ENCODE measurements around the gene GSC2.
A peak's percentile ranks its signal among the peaks of the same experiment; 100 is the strongest.

Gene GSC2

DNA sequence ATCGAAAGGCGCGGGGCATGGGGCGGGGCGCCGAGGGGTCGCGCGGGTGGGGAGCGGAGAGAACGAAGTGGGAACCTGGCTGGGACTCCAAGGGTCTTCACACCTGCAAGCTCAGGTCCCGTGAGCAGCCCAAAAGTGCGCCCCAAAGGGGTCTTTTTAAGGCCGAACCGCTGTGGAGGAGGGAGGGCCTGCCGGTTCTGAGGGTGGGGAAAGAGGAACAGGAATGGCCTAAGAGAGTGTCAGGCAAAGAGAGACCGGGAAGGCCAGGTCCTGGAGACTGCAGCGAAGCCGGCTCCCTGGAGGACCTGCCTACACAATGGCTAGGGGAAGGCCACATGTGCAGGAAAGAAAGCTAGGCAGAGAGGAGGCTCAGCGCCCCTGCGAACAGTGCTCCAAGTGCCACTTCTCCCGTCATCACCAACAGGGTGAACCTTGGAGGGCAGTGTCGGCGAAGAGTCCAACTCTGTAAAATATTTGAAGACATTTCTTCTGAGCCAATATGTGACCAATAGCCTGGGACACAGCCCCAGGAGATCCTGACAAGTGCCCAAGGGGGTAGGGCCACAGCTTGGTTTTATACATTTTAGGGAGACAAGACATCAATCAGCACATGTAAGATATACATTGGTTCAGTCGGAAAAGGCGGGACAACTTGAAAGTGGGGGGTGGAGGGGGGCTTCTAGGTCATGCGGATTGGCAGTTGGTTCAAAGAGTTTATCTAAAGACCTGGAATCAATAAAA, 27.2 kb downstream of the GSC2 start:
- H3K9ac ChIP-seq, result peak overlapping the region; percentile 52 to 85 (median 67); a peak in 20 of 22 replicates
- H3K27ac ChIP-seq, result peak overlapping the region in 6 of 11 experiments; percentile 39 to 66 (median 46); a peak in 10 of 22 replicates

DNA sequence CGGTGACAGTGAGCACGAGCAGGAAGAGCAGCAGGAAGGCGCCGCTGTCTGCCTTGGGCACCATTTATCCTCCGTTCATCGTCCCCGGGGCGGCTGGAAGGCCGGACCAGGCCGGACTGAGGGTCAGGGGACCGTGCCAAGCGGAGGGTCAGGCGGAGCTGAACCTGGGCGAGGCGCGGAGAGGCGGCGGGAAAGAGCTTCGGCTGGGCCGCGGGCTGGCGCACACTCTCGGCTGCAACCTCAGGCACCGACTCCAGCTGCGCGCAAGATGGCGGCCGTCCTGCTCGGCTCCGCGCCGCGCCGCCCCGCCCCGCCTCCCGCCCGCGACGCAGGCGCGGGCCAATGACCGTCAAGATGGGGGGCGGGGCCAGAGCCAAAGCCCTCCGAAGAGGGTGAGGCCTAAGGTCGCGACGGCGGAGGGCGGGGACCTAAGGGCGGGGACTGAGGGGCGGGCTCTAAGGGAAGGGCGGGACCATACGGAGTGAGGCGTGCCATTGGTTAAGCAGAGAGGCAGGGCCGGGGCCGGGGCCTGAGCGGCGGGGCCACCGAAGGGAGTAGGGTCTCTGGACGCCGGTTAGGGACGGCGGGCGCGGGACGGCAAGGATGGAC, 27.8 kb downstream of the GSC2 start, which contains the start of gene DGCR2:
Gene DGCR2, minus strand, starts transcription at position 270 of the 609 bp plus-strand sequence. Its CDS starts 206 bp downstream, at position 64.
- Histone ChIP-seq H3K4me3 (peak within 1 kb of the TSS; percentile 70 to 90 (median 89)), H3K27ac (peak within 1 kb of the TSS; percentile 66 to 95 (median 91)), H3K4me1 (peaks cover 45 to 55% (median 50%) of the 10 kb centered on the region in 10 experiments), H3K9ac (peak within 1 kb of the TSS; percentile 81 to 96 (median 93)), H4K20me1 (peaks cover 41 to 48% (median 45%) of the 10 kb centered on the region in 11 experiments; a peak in 21 of 22 replicates), H3K36me3 (peaks cover 0 to 32% (median 13%) of the 10 kb centered on the region in 11 experiments; a peak in 11 of 22 replicates), H3K9me3 (replicated peaks in 1 of 11) (no peaks in the 10 kb centered on the region), H3K4me2 (peak within 1 kb of the TSS; percentile 90 to 99 (median 95)), H3K27me3 (no peaks in the 10 kb centered on the region)
- no peak for TF ChIP-seq Cebpa-rat (IDR thresholded peaks at IDR 0.05)

More for the DNA sequence above, 27.2 kb downstream of the GSC2 start:
- peaks cover 0 to 25% (median 9%) of the 10 kb centered on the region in 11 experiments; a peak in 10 of 22 replicates for H3K36me3 ChIP-seq
- peak overlapping the region; percentile 80 to 92 (median 86) for H3K4me2 ChIP-seq
- no peaks in the 10 kb centered on the region for H3K27me3 ChIP-seq
- H3K9me3 ChIP-seq (replicated peaks in 1 of 11), result no peaks in the 10 kb centered on the region
- H3K4me1 ChIP-seq, result peaks cover 38 to 48% (median 44%) of the 10 kb centered on the region in 10 experiments
- no peak for TF ChIP-seq Cebpa-rat (IDR thresholded peaks at IDR 0.05)
- H4K20me1 ChIP-seq, result peaks cover 34 to 46% (median 38%) of the 10 kb centered on the region in 11 experiments; a peak in 21 of 22 replicates
- peak overlapping the region; percentile 70 to 90 (median 89) for H3K4me3 ChIP-seq

DNA sequence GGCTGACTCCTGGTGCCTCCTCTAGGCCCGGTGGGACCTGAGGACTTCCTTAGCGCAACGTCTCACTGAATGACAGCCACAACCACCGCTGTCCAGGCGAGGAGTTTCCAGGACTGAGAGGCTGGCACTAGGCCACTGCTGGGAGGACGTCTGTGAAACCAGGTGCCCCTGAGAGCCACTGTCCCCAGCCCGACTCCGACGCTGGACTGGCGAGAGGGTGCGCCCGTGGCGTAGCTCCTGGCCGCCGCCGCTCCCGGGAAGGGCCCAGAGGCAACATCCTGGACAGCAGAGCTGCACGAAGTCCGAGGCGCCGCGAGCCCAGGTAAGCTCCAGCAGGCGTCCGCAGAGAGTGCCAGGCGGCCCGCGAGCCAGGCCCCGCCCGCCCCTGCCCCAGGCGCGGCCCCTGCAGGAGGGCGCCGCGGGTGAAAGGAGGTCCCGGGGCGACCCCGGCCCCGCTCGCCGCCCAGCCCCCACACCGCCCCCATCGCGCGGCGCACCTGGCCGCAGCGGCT, 28.4 kb downstream of the GSC2 start:
- H3K4me3 ChIP-seq, result peak overlapping the region; percentile 70 to 90 (median 89)
- peak overlapping the region; percentile 81 to 96 (median 93) for H3K9ac ChIP-seq
- H3K4me1 ChIP-seq, result peaks cover 50 to 60% (median 56%) of the 10 kb centered on the region in 10 experiments
- no peaks in the 10 kb centered on the region for H3K9me3 ChIP-seq (replicated peaks in 1 of 11)
- H3K27me3 ChIP-seq, result no peaks in the 10 kb centered on the region
- H3K36me3 ChIP-seq, result peaks cover 2 to 37% (median 16%) of the 10 kb centered on the region in 11 experiments; a peak in 12 of 22 replicates
- H3K27ac ChIP-seq, result peak overlapping the region; percentile 66 to 95 (median 91)
- H4K20me1 ChIP-seq, result peaks cover 46 to 53% (median 51%) of the 10 kb centered on the region in 11 experiments; a peak in 21 of 22 replicates
- no peak for TF ChIP-seq Cebpa-rat (IDR thresholded peaks at IDR 0.05)
- peak overlapping the region; percentile 90 to 99 (median 95) for H3K4me2 ChIP-seq

DNA sequence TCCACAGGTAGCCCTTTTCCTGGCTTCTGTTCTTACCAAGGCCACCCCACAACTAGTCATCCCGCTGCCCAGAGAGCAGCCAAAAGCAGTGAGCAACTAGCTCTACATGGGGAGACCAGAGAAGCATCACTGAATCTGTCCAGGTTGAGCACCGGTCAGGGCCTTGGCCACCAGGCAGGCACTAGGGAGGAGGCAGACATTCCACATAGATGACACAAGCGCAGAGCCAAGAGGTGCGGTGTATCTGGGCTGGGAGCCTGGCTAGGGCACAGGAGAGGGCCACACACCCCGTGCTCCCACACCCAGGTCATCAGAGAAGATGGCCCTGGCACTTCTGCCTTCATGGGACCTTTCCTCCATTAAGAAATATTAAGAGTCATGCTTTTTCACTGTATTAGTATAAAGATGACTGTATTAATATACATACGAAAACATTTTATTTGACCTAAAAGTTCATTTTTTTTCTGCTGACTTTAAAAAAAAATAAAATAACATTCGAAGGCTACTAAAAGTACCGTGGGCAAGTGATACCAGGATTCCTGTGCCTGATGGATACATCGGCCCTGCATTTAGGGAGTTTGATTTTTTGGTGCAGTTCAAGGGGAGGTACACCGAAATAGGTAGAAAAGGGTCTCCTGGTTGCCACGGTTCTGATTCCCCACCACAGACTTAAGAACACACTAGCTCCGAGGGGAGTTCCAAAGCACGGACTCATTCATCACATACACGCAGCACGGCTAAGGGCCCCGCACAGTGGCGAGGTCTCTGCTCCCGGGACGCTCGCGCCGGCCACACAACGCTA, 29.1 kb downstream of the GSC2 start:
- no peaks in the 10 kb centered on the region for H3K27me3 ChIP-seq
- peak overlapping the region; percentile 90 to 99 (median 95) for H3K4me2 ChIP-seq
- H3K4me1 ChIP-seq, result peaks cover 57 to 67% (median 62%) of the 10 kb centered on the region in 10 experiments
- no peak for TF ChIP-seq Cebpa-rat (IDR thresholded peaks at IDR 0.05)
- H3K9ac ChIP-seq, result peak overlapping the region; percentile 81 to 96 (median 93)
- H3K27ac ChIP-seq, result peak overlapping the region; percentile 66 to 95 (median 91); a peak in 21 of 22 replicates
- H3K4me3 ChIP-seq, result peak overlapping the region; percentile 70 to 90 (median 89)
- no peaks in the 10 kb centered on the region for H3K9me3 ChIP-seq (replicated peaks in 1 of 11)
- H4K20me1 ChIP-seq, result peaks cover 53 to 60% (median 57%) of the 10 kb centered on the region in 11 experiments
- H3K36me3 ChIP-seq, result peaks cover 3 to 44% (median 17%) of the 10 kb centered on the region in 11 experiments; a peak in 12 of 22 replicates

DNA sequence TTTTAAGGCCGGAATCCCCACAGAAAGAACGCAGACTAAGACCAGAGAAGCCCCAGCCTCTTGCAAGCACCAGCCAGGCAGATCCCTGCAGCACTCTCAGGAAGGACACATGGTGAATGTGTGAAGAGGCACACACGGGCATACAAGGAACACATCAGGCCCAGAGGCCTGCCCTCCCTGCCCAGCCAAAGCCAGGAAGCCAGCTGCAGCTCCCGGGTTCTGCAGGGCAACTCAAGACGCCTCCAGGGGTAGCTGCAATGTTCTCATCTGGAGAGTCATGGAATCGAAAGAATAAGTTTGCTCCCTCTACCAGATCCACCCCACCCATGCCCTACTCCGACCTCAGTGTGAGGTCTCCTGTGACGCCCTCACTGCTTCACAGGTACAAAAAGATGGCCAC, 30.1 kb downstream of the GSC2 start:
- Histone ChIP-seq H3K27ac (peak overlapping the region in 7 of 11 experiments; percentile 11 to 93 (median 25); a peak in 7 of 22 replicates), H3K4me3 (peak overlapping the region in 8 of 10 experiments; percentile 76 to 90 (median 90); a peak in 14 of 20 replicates), H3K36me3 (peaks cover 3 to 55% (median 25%) of the 10 kb centered on the region in 11 experiments; a peak in 17 of 22 replicates), H3K9ac (peak overlapping the region; percentile 81 to 96 (median 93); a peak in 16 of 22 replicates), H3K9me3 (replicated peaks in 1 of 11) (no peaks in the 10 kb centered on the region), H3K4me1 (peaks cover 63 to 76% (median 69%) of the 10 kb centered on the region in 10 experiments), H4K20me1 (peaks cover 64 to 71% (median 68%) of the 10 kb centered on the region in 11 experiments), H3K4me2 (peak overlapping the region; percentile 90 to 99 (median 95)), H3K27me3 (no peaks in the 10 kb centered on the region)
- TF ChIP-seq Cebpa-rat (IDR thresholded peaks at IDR 0.05), result no peak

DNA sequence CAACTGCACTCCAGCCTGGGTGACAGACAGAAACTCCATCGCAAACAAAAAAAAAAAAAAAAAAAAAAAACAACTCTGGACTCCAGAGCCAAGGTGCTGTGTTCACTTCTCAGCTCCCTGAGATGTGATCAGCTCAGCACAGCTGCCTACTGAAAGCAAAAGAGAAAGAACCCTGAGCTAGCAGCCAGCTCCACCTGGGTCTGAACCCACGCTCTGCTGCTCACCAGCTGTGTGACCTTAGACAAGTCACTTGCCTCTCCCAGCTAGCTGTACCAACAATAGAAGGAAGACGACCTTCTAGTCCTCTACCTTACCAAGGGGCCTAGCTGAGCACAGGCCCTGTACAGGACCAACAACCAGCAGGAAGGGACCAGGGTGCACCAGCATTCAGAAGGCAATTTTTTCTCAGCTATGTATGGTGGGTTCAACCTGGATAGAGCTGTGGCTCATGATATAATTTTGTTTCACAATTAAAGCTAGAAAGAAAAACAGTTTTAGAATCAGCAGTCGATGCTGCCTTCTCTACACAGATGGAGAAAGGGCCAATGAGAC, 31.7 kb downstream of the GSC2 start:
- peak overlapping the region in 9 of 11 experiments; percentile 4 to 95 (median 33); a peak in 11 of 22 replicates for H3K9ac ChIP-seq
- H4K20me1 ChIP-seq, result peaks cover 73 to 84% (median 79%) of the 10 kb centered on the region in 11 experiments
- H3K9me3 ChIP-seq (replicated peaks in 1 of 11), result no peaks in the 10 kb centered on the region
- peak overlapping the region in 4 of 11 experiments; percentile 4 to 93 (median 34); a peak in 6 of 22 replicates for H3K27ac ChIP-seq
- H3K4me1 ChIP-seq, result peaks cover 63 to 77% (median 69%) of the 10 kb centered on the region in 10 experiments
- no peak for TF ChIP-seq Cebpa-rat (IDR thresholded peaks at IDR 0.05)
- no peaks in the 10 kb centered on the region for H3K27me3 ChIP-seq
- 0 out of 20 replicates have a peak overlapping the region, but pooled peaks of 1 of the 10 experiments have one; percentile 10 for H3K4me3 ChIP-seq
- H3K4me2 ChIP-seq, result peak overlapping the region; percentile 90 to 99 (median 95)
- peaks cover 3 to 69% (median 34%) of the 10 kb centered on the region in 11 experiments; a peak in 18 of 22 replicates for H3K36me3 ChIP-seq

DNA sequence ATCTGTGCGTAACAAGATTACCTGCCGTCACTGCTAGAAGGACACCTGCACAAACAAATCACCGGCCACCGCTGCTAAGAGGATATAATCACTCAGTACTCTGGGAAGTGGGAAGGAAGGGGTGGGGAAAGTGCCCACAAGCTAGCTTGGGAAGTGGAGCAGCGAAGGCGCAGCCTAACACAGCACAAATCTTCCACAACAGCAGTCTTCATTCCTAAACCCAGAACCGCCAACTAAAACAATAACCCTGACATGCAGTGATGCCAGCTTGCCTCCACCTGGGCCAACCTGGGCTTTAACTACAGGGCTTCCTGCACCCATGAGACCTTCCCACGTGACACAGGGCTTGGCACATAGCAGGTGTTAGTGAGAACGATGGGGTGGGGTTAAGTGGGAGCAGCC, 33.0 kb downstream of the GSC2 start:
- Histone ChIP-seq H3K27me3 (no peaks in the 10 kb centered on the region), H3K36me3 (peaks cover 3 to 80% (median 41%) of the 10 kb centered on the region in 11 experiments; a peak in 19 of 22 replicates), H4K20me1 (peaks cover 73 to 97% (median 84%) of the 10 kb centered on the region in 11 experiments), H3K4me1 (peaks cover 56 to 83% (median 68%) of the 10 kb centered on the region in 10 experiments), H3K9ac (no peak overlapping the region), H3K4me3 (no peak overlapping the region), H3K4me2 (peak overlapping the region; percentile 28 to 99 (median 90); a peak in 21 of 22 replicates), H3K9me3 (replicated peaks in 1 of 11) (no peaks in the 10 kb centered on the region), H3K27ac (no peak overlapping the region)
- no peak for TF ChIP-seq Cebpa-rat (IDR thresholded peaks at IDR 0.05)
